Hepatocyte (in vitro differentiated cells): ENCODE measurements around the gene GDF11.

Source experiments
- CTCF ChIP-seq: fragments of 200-600 bp; sonication (generic); IDR thresholded peaks from 2 replicates; pipeline ENCODE4 v1.5.1; 2016; ENCODE audit warnings: antibody characterized with exemption, mild to moderate bottlenecking; ENCODE audit not compliant: poor library complexity
- EZH2 ChIP-seq: fragments of 200-600 bp; sonication (generic); IDR thresholded peaks from 2 replicates; pipeline ENCODE4 v1.6.1; 2016; ENCODE audit warnings: antibody characterized with exemption, mild to moderate bottlenecking, borderline replicate concordance

GRCh38 chr12:55707219-55707671 lies 35.7 kb upstream of the GDF11 start:
- TF ChIP-seq EZH2 (no peak), CTCF (no peak)
